Measurements from ENCODE around the gene RBM4B. TPM values are rescaled to one million over a fixed set of nuclear protein-coding genes. Genes with fewer than 3 reads are reported as not detected.

RBM4B gene
- total RNA-seq, 1 donor from 2014 or later: 30.2 TPM

DNA sequence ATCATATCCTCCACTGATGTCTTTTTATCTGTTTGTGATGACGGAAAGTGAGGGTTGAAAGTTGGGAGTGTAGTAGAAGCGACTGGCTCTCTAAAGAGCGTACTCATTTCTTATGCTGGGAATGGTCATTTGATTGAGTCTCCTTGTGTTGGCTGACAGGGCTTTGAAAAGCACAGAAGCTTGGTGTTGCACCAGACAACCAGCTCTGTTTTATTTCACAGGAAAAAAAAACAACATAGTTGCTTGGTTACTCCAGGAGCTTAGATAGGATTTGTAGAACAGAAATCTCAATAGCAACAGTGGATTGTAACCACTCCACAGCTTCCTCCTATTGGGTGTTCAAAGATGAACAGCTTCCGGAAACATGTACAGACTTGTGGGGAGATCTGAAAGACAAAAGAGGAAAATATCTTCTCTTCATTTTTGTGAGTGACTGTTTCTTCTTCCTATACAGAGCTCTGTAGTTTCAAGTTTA lies 58.6 kb downstream of the RBM4B start:
- H3K4me2 ChIP-seq: peak overlapping the region; percentile 100
- H3K27me3 Mint-ChIP-seq (ENCODE audit: insufficient read depth, low read depth): no peaks in the 10 kb centered on the region
- H4K20me1 ChIP-seq (ENCODE audit: low read depth): peaks cover 76% of the 10 kb centered on the region
- peaks cover 36% of the 10 kb centered on the region for H3K36me3 Mint-ChIP-seq
- DNase-seq (ENCODE audit: low spot score): no peak
- H3K79me2 ChIP-seq (ENCODE audit: low read depth): peaks cover 85% of the 10 kb centered on the region
- no peak for TF ChIP-seq EZH2phosphoT487 (IDR thresholded peaks at IDR 0.05)
- no peak for TF ChIP-seq EZH2 (IDR thresholded peaks at IDR 0.05)
- TF ChIP-seq, protein P1, sequence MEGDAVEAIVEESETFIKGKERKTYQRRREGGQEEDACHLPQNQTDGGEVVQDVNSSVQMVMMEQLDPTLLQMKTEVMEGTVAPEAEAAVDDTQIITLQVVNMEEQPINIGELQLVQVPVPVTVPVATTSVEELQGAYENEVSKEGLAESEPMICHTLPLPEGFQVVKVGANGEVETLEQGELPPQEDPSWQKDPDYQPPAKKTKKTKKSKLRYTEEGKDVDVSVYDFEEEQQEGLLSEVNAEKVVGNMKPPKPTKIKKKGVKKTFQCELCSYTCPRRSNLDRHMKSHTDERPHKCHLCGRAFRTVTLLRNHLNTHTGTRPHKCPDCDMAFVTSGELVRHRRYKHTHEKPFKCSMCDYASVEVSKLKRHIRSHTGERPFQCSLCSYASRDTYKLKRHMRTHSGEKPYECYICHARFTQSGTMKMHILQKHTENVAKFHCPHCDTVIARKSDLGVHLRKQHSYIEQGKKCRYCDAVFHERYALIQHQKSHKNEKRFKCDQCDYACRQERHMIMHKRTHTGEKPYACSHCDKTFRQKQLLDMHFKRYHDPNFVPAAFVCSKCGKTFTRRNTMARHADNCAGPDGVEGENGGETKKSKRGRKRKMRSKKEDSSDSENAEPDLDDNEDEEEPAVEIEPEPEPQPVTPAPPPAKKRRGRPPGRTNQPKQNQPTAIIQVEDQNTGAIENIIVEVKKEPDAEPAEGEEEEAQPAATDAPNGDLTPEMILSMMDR (IDR thresholded peaks at IDR 0.05): no peak
- H3K4me1 ChIP-seq: peaks cover 34% of the 10 kb centered on the region
- peak overlapping the region; percentile 82 for H3K4me3 ChIP-seq
- no peaks in the 10 kb centered on the region for H3K27me3 ChIP-seq
- H3K9me3 ChIP-seq (ENCODE audit: low read depth): no peaks in the 10 kb centered on the region
- H3K36me3 ChIP-seq: no peaks in the 10 kb centered on the region
- H3K27ac Mint-ChIP-seq: no peak overlapping the region
- H2AFZ ChIP-seq (replicated peaks): no peak overlapping the region
- H3K4me3 Mint-ChIP-seq: peak overlapping the region; percentile 98
- no peaks in the 10 kb centered on the region for H3K9me3 Mint-ChIP-seq
- H3F3A ChIP-seq (ENCODE audit: low read depth): peaks cover 58% of the 10 kb centered on the region
- H3K9ac ChIP-seq: peak overlapping the region; percentile 61
- no peak overlapping the region for H3K27ac ChIP-seq
- peaks cover 40% of the 10 kb centered on the region for H3K4me1 Mint-ChIP-seq

DNA sequence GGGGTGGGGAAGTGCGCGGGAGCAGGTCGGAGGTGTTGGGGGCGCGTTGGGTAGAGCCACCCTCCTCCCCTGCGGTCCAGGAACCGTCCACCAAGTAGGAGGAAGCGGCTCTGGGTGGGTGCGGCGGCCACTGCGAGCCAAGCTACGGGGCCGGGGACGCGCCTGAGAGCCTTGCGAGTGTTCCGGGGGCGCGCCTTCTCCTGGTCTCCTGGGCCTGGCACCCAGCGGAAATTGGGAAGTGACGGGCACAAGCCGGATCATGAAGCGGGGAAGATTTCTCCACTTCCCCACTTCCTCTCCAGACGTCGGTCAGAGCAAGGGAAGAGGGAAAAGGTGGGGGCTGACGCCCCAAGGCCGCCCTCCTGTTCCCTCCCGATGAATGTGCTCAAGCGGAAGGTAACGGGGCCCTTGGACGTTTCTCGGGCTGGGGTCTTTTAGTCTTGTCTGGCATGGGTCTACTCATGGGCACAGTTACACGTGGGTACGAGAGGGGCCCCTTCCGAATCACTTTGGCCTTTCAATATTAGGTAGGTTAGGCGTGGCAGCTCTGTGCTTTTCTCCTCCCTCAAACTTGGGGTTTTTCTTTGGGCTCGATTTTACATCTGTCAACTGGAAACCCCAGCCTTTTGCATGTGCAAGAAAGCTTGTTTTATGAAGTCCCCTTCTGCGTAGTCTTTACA lies 60.4 kb downstream of the RBM4B start:
- TF ChIP-seq, protein P1 (IDR thresholded peaks at IDR 0.05): no peak
- no peak for TF ChIP-seq EZH2phosphoT487 (IDR thresholded peaks at IDR 0.05)
- no peak for TF ChIP-seq EZH2 (IDR thresholded peaks at IDR 0.05)
- Histone ChIP-seq H3K4me3 (peak overlapping the region; percentile 82), H3K9ac (peak overlapping the region; percentile 61), H3K4me2 (peak overlapping the region; percentile 100), H4K20me1 (ENCODE audit: low read depth) (peaks cover 57% of the 10 kb centered on the region), H3K27ac (no peak overlapping the region), H3K79me2 (ENCODE audit: low read depth) (peaks cover 67% of the 10 kb centered on the region), H3K4me1 (peaks cover 34% of the 10 kb centered on the region), H3K27me3 (no peaks in the 10 kb centered on the region), H3K36me3 (no peaks in the 10 kb centered on the region), H2AFZ (replicated peaks) (no peak overlapping the region), H3K9me3 (ENCODE audit: low read depth) (no peaks in the 10 kb centered on the region), H3F3A (ENCODE audit: low read depth) (peaks cover 51% of the 10 kb centered on the region)
- Mint-ChIP-seq H3K36me3 (peaks cover 26% of the 10 kb centered on the region), H3K9me3 (no peaks in the 10 kb centered on the region), H3K27me3 (ENCODE audit: insufficient read depth, low read depth) (no peaks in the 10 kb centered on the region), H3K4me1 (peaks cover 35% of the 10 kb centered on the region), H3K27ac (peak overlapping the region; percentile 80), H3K4me3 (peak overlapping the region; percentile 98)
- no peak for DNase-seq (ENCODE audit: low spot score)

DNA sequence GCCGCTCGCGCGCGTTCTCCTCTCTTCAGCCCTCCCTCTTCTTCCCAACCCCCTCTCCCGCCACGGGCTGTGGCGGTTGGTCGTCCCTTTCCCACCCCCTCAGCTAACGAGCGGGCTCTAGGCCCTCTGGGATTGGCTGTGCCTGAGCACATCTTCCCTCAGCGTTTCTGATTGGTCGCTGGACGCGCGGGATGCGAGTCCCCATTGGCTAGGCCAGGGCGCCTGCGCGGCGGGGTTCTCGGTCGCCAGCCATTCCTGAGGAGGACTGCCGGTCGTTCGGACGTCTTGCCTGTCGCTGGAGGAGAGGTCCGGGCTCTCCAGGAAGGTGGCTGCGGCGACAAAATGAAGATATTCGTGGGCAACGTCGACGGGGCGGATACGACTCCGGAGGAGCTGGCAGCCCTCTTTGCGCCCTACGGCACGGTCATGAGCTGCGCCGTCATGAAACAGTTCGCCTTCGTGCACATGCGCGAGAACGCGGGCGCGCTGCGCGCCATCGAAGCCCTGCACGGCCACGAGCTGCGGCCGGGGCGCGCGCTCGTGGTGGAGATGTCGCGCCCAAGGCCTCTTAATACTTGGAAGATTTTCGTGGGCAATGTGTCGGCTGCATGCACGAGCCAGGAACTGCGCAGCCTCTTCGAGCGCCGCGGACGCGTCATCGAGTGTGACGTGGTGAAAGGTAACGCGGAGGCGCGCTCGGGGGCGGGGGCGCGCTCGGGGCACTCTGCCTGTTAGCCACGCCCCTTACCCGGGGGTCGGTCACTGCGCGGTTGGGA lies 61.1 kb downstream of the RBM4B start, which contains the start of gene RBM14:
Gene RBM14, plus strand, starts transcription at position 252 of the 776 bp plus-strand sequence. Its CDS starts 91 bp downstream, at position 343.
- H3K4me3 Mint-ChIP-seq: peak within 1 kb of the TSS; percentile 98
- Histone ChIP-seq H3K4me2 (peak within 1 kb of the TSS; percentile 100), H3K27me3 (no peaks in the 10 kb centered on the region), H3K4me3 (peak within 1 kb of the TSS; percentile 82), H3F3A (ENCODE audit: low read depth) (peaks cover 49% of the 10 kb centered on the region), H3K36me3 (no peaks in the 10 kb centered on the region), H2AFZ (replicated peaks) (peak within 1 kb of the TSS; percentile 55), H3K9me3 (ENCODE audit: low read depth) (no peaks in the 10 kb centered on the region), H4K20me1 (ENCODE audit: low read depth) (peaks cover 50% of the 10 kb centered on the region), H3K79me2 (ENCODE audit: low read depth) (peaks cover 60% of the 10 kb centered on the region), H3K9ac (peak within 1 kb of the TSS; percentile 65), H3K27ac (peak within 1 kb of the TSS; percentile 92), H3K4me1 (peaks cover 32% of the 10 kb centered on the region)
- H3K9me3 Mint-ChIP-seq: no peaks in the 10 kb centered on the region
- DNase-seq (ENCODE audit: low spot score): peak; percentile 100
- peaks cover 24% of the 10 kb centered on the region for H3K36me3 Mint-ChIP-seq
- TF ChIP-seq EZH2 (IDR thresholded peaks at IDR 0.05) (no peak), EZH2phosphoT487 (IDR thresholded peaks at IDR 0.05) (no peak)
- TF ChIP-seq, protein P1 (IDR thresholded peaks at IDR 0.05): no peak
- H3K27me3 Mint-ChIP-seq (ENCODE audit: insufficient read depth, low read depth): no peaks in the 10 kb centered on the region
- H3K27ac Mint-ChIP-seq: peak within 1 kb of the TSS; percentile 98
- H3K4me1 Mint-ChIP-seq: peaks cover 34% of the 10 kb centered on the region

Small RNAs within 50 kb of the gene (small RNA-seq; reads per million reads assigned to genes)
- gene RN7SL12P: not detected
- not detected for gene RNU4-39P

Other genes starting within 250 kb of the RBM4B start
- 82.0 and 131 TPM in 2 replicates for gene MRPL11, start 239.0 kb downstream of the RBM4B start, total RNA-seq (ENCODE audit: low replicate concordance)
- gene PELI3, start 211.0 kb downstream of the RBM4B start, total RNA-seq (ENCODE audit: low replicate concordance): 2.7 and 9.1 TPM in 2 replicates
- 41.3 and 70.1 TPM in 2 replicates for gene DPP3, start 197.5 kb downstream of the RBM4B start, total RNA-seq (ENCODE audit: low replicate concordance)
- 42.0 and 68.9 TPM in 2 replicates for gene BBS1, start 167.3 kb downstream of the RBM4B start, total RNA-seq (ENCODE audit: low replicate concordance)
- gene ZDHHC24, start 131.8 kb downstream of the RBM4B start, total RNA-seq (ENCODE audit: low replicate concordance): 4.1 and 10.0 TPM in 2 replicates
- gene ACTN3, start 131.0 kb downstream of the RBM4B start, total RNA-seq (ENCODE audit: low replicate concordance): 20.2 and 33.0 TPM in 2 replicates
- gene CTSF, start 109.3 kb downstream of the RBM4B start, total RNA-seq (ENCODE audit: low replicate concordance): 1.1 TPM in 1 of 2 replicates, not detected in the other
- gene CCDC87, start 84.8 kb downstream of the RBM4B start, total RNA-seq (ENCODE audit: low replicate concordance): 0.22 and 1.2 TPM in 2 replicates
- gene CCS, start 84.7 kb downstream of the RBM4B start, total RNA-seq (ENCODE audit: low replicate concordance): 44.3 and 76.1 TPM in 2 replicates
- gene RBM14, start 61.3 kb downstream of the RBM4B start, total RNA-seq (ENCODE audit: low replicate concordance): 38.2 and 63.8 TPM in 2 replicates
- gene RBM4, start 39.2 kb downstream of the RBM4B start, total RNA-seq (ENCODE audit: low replicate concordance): 172 and 206 TPM in 2 replicates
- gene SPTBN2, start 51.3 kb upstream of the RBM4B start, total RNA-seq (ENCODE audit: low replicate concordance): 14.5 and 51.7 TPM in 2 replicates
- gene RCE1, start 165.6 kb upstream of the RBM4B start, total RNA-seq (ENCODE audit: low replicate concordance): 13.7 and 35.0 TPM in 2 replicates
- gene LRFN4, start 179.2 kb upstream of the RBM4B start, total RNA-seq (ENCODE audit: low replicate concordance): 6.7 and 27.9 TPM in 2 replicates

Data from neural progenitor cell (in vitro differentiated cells).